ENCODE results near the gene UTP18.

DNA sequence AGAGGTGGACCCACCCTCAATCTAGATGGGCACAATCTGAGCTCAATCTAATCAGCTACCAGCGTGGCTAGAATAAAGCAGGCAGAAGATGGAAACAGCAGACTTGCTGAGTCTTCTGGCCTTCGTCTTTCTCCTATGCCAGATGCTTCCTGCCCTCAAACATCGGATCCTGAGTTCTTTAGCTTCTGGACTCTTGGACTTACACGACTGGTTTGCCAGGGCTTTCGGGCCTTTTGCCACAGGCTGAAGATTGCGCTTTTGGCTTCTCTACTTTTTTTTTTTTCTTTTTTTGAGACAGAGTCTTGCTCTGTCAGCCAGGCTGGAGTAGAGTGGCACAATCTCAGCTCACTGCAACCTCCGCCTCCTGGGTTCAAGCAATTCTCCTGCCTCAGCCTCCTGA lies 65.1 kb downstream of the UTP18 start:
- TF ChIP-seq POLR2AphosphoS5 (IDR thresholded peaks at IDR 0.05; ENCODE audit: low read depth): no peak
- TF ChIP-seq, protein P1, sequence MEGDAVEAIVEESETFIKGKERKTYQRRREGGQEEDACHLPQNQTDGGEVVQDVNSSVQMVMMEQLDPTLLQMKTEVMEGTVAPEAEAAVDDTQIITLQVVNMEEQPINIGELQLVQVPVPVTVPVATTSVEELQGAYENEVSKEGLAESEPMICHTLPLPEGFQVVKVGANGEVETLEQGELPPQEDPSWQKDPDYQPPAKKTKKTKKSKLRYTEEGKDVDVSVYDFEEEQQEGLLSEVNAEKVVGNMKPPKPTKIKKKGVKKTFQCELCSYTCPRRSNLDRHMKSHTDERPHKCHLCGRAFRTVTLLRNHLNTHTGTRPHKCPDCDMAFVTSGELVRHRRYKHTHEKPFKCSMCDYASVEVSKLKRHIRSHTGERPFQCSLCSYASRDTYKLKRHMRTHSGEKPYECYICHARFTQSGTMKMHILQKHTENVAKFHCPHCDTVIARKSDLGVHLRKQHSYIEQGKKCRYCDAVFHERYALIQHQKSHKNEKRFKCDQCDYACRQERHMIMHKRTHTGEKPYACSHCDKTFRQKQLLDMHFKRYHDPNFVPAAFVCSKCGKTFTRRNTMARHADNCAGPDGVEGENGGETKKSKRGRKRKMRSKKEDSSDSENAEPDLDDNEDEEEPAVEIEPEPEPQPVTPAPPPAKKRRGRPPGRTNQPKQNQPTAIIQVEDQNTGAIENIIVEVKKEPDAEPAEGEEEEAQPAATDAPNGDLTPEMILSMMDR (IDR thresholded peaks at IDR 0.05; ENCODE audit: insufficient read depth, low read length): no peak
- TF ChIP-seq, protein P2, sequence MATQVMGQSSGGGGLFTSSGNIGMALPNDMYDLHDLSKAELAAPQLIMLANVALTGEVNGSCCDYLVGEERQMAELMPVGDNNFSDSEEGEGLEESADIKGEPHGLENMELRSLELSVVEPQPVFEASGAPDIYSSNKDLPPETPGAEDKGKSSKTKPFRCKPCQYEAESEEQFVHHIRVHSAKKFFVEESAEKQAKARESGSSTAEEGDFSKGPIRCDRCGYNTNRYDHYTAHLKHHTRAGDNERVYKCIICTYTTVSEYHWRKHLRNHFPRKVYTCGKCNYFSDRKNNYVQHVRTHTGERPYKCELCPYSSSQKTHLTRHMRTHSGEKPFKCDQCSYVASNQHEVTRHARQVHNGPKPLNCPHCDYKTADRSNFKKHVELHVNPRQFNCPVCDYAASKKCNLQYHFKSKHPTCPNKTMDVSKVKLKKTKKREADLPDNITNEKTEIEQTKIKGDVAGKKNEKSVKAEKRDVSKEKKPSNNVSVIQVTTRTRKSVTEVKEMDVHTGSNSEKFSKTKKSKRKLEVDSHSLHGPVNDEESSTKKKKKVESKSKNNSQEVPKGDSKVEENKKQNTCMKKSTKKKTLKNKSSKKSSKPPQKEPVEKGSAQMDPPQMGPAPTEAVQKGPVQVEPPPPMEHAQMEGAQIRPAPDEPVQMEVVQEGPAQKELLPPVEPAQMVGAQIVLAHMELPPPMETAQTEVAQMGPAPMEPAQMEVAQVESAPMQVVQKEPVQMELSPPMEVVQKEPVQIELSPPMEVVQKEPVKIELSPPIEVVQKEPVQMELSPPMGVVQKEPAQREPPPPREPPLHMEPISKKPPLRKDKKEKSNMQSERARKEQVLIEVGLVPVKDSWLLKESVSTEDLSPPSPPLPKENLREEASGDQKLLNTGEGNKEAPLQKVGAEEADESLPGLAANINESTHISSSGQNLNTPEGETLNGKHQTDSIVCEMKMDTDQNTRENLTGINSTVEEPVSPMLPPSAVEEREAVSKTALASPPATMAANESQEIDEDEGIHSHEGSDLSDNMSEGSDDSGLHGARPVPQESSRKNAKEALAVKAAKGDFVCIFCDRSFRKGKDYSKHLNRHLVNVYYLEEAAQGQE (IDR thresholded peaks at IDR 0.05; ENCODE audit: insufficient replicate concordance, low read depth): no peak

Measured in HL-60 (cell line).